Gastrocnemius medialis (tissue), 4 donors: ENCODE data around the gene SPEG.

ENCODE experiments used
- CTCF ChIP-seq, 5 experiments: fragments of 450-650 bp in 3 of 5; fragments of 200-600 bp in 2 of 5; sonication (generic) in 2 of 5; IDR thresholded peaks in 4 of 5; conservative IDR thresholded peaks in 1 of 5; 1 replicate in 4 of 5; 2 replicates in 1 of 5; pipeline ENCODE4 v1.5.1; 2016 to 2019; ENCODE audit warnings: antibody characterized with exemption in 5 of 5, mild to moderate bottlenecking in 3 of 5, moderate library complexity in 3 of 5
- POLR2A ChIP-seq, 2 donors: fragments of 450-650 bp; IDR thresholded peaks; one replicate each; pipeline ENCODE4 v1.6.1; 2017; ENCODE audit warnings: antibody characterized with exemption in 2 of 2, mild to moderate bottlenecking in 2 of 2, moderate library complexity in 2 of 2

DNA sequence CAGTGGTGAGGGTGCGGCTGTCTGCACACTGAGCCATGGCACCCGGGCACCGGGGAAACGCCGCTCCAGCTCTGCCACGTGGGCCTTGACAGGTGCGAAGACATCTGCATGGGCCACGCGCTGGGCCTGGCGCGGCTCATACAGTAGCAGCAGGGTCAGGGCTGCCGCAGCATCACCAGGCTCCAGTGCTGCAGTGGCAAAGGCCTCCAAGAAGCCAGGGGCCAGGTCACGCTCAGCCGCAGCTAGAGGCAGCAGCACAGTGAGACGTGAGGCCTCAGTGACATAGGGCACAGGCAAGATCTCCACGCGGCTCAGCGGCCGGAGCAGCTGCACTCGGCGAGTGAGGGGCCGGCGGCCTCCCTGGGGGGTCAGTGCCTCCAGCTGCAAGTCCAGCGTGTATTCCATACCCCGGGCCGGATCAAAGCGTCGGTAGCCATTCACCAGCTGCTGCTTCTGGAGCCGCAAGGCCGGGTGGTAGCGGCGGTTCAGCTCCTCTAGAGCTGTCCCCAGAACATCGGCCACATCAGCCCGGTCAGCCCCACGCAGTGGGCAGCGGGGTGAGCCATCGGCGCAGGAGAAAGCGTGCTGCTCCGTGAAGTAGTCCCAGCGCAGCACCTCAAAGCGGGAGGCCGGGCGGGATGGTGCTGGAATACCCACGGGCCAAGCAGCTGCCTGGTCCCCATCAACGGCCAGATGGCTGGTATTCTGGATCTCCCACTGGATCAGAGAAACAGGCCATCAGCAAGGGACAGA, 105.5 kb downstream of the SPEG start:
- TF ChIP-seq CTCF (IDR thresholded peaks at IDR 0.05 in 4 of 5, conservative IDR thresholded peaks at IDR 0.05 in 1 of 5) (no peak), POLR2A (IDR thresholded peaks at IDR 0.05) (no peak)
